ENCODE data around the gene SFXN1. TPM values are rescaled to one million over a fixed set of nuclear protein-coding genes. Genes with fewer than 3 reads are reported as not detected.

The SFXN1 gene
- total and polyA plus RNA-seq, 2 donors (not counting 3 experiments of a cell fraction or from before 2014, with no cell fraction given) = 61.7 to 69.3 TPM

DNA sequence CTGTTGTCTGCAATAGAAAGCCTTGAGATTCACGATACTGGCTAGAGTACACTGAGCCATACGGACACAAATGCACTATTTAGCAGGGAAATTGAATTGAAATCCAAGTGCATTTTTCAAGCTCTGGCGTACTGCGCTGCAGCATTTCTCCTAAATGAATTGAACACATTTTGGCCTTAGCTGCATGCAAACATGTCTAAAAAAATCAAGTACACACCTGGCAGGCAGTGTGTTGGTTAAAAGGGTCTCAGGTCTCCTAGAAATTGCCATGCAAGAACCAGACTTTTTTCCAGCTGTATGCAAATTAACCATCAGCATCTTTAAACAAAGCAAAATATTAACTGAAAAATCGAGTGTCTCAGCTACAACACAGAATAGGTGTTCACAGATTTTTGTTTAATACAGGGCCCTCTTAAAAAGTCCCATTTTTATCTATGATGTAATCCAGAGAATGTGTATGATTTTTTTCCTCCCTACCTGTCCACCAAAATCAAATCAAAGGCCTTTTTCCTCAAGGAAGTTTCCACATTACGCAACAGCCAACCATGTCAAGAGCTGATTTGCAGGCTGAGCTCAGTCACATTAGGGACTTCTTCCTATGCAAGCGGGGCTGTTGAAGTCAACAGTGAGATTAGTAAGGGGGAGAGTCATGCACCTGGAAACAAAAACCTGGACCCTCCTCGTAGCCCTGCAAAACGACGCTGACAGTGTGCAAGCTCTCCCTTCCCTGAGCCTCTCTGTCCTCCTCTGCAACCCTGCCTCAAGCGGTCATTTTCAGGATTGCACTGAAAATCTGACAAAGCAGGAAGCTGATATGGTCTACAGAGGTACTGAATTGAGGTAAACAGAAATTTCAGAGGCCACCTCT is 14.1 kb upstream of the SFXN1 start:
- intact Hi-C loops (cut with micrococcal nuclease) (no loop called here), dilution Hi-C loops (cut with MboI; ENCODE audit: extremely low pct_ligation_motif_present, low sequenced_read_pairs) (no loop called here)
- peak; percentile 37 for DNase-seq (ENCODE audit: low read depth, low spot score)

More for the DNA sequence above, 14.1 kb upstream of the SFXN1 start:
- Histone ChIP-seq H4K20me1 (replicated peaks; ENCODE audit: control insufficient read depth, extremely low read depth, insufficient read depth, low read length) (no peaks in the 10 kb centered on the region), H3K27ac (ENCODE audit: insufficient read depth, low read depth, low read length) (no peak overlapping the region), H3K9me3 (replicated peaks; ENCODE audit: control insufficient read depth, insufficient read depth, low read length) (no peaks in the 10 kb centered on the region), H3K36me3 (ENCODE audit: control insufficient read depth in 2 of 2, extremely low read depth in 1 of 2, insufficient read depth in 2 of 2, low read length in 2 of 2) (no peaks in the 10 kb centered on the region), H3K4me2 (ENCODE audit: insufficient read depth, low read length) (no peak overlapping the region), H3K9me1 (replicated peaks; ENCODE audit: control insufficient read depth, extremely low read depth, insufficient read depth, low read length) (no peaks in the 10 kb centered on the region), H3K4me3 (replicated peaks in 1 of 3; ENCODE audit: insufficient read depth in 1 of 3, low read depth in 1 of 3, low read length in 3 of 3) (no peak overlapping the region), H3K9ac (replicated peaks; ENCODE audit: extremely low read depth, insufficient read depth, low read length) (no peak overlapping the region), H3K27me3 (ENCODE audit: control insufficient read depth in 2 of 2, insufficient read depth in 2 of 2, low read length in 2 of 2) (peaks cover 0 to 1% of the 10 kb centered on the region in 2 experiments), H3K79me2 (ENCODE audit: control insufficient read depth, insufficient read depth, low read length) (no peaks in the 10 kb centered on the region), H2AFZ (ENCODE audit: low read depth, low read length) (no peak overlapping the region), H3K4me1 (ENCODE audit: control insufficient read depth, extremely low read depth, insufficient read depth, low read length) (no peaks in the 10 kb centered on the region)
- FAIRE-seq = peak; percentile 81
- ChIA-PET CTCF (interaction anchor here (0.7 to 3.4 kb wide), 15 partner anchors 8 to 81 kb away, joined by 3 to 29 read pairs (median 5); partner anchors contain the start of genes DRD1 and SFXN1), POLR2A (no interaction called here)
- BruUV-seq (replicated peaks) = no TSS peak
- TF ChIP-seq, protein P1, sequence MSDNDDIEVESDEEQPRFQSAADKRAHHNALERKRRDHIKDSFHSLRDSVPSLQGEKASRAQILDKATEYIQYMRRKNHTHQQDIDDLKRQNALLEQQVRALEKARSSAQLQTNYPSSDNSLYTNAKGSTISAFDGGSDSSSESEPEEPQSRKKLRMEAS (IDR thresholded peaks at IDR 0.05; ENCODE audit: insufficient read depth, insufficient read length) = no peak
- TF ChIP-seq, protein P2, sequence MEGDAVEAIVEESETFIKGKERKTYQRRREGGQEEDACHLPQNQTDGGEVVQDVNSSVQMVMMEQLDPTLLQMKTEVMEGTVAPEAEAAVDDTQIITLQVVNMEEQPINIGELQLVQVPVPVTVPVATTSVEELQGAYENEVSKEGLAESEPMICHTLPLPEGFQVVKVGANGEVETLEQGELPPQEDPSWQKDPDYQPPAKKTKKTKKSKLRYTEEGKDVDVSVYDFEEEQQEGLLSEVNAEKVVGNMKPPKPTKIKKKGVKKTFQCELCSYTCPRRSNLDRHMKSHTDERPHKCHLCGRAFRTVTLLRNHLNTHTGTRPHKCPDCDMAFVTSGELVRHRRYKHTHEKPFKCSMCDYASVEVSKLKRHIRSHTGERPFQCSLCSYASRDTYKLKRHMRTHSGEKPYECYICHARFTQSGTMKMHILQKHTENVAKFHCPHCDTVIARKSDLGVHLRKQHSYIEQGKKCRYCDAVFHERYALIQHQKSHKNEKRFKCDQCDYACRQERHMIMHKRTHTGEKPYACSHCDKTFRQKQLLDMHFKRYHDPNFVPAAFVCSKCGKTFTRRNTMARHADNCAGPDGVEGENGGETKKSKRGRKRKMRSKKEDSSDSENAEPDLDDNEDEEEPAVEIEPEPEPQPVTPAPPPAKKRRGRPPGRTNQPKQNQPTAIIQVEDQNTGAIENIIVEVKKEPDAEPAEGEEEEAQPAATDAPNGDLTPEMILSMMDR (IDR thresholded peaks at IDR 0.05; ENCODE audit: extremely low read depth in 1 of 2, insufficient read depth in 1 of 2, low read depth in 1 of 2, low read length in 2 of 2) = peak; percentile 45 to 62
- no peak for TF ChIP-seq FOS (IDR thresholded peaks at IDR 0.05; ENCODE audit: borderline replicate concordance, insufficient read depth, low read length)
